ENCODE measurements around the gene S100A4. TPM values are rescaled to one million over a fixed set of nuclear protein-coding genes. Genes with fewer than 3 reads are reported as not detected.
A peak's percentile ranks its signal among the peaks of the same experiment; 100 is the strongest.
"Not testable (repeated sequence)": the region's sequence is repeated elsewhere in the genome, so short reads cannot be mapped to it uniquely, and the experiment has no call there.

The S100A4 gene
- total RNA-seq (10 to 100 TPM; 27.0 to 54.7 (median 47.3) TPM), polyA plus RNA-seq (100 to 1,000 TPM in 1 of 3 donors, 10 to 100 TPM in 2; 75.2 to 155 (median 83.6) TPM)
- long read RNA-seq, donor 1: 0 reads
- long read RNA-seq, donor 2, transcript S100A4-204 (3 exons, 600 nt): major isoform, 12 of 12 reads
- long read RNA-seq, donor 2, partial matches to known transcripts: 0 of 12 reads
- long read RNA-seq, donor 2, other reads (novel, unspliced or antisense): 0 of 12 reads

DNA sequence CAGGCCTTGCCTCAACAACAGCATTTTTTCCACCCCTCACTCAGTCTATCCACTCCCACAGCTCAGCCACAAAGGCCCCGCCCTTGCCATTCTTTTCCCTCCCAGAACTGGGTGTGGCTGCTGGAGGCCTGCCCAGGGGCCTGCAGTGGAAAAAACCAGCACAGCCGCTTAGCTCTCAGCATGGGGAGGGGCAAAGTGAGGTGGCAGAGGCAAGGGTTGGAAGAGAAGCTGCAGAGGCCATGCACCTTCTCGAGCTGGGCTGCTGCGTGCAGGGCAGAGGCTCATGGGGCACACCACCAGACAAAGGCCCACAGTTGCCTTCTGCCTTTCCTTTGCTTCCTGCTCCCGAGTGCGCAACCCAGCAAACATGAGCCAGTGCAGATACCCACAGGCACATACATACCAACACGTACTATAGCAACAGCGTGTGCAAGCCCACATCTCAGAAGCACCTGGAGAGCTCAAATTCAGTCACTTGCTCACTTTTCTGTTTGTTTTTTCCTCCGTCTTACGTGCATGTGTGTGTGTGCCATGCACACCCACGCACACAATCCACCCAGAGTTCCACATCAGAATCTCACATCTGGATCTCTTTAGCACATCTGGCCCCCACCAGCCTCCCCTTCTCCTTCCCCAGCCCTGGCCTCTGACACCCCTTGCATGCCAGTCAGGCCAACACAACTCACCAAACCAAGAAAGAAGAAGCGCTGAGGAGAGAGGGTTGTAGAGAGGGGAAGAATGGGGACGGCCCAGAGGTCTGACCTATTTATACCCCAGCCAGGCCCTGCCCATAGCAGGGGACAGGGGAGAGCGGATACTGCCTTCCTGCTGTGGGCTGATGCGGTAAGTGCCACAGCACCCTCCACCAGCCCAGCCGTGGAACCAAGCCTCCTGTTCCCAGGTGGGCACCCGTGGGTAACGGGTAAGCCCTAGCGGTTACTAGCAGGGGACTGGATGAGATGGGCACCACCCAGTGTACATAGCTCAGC, at the start of gene S100A4:
Gene S100A4 (minus strand): TSS at position 740 of the 989 bp plus-strand sequence. CDS start 1,012 bp downstream, outside the sequence.
- ATAC-seq (peak; percentile 71 to 88 (median 82)), DNase-seq (peak; percentile 92 to 93)
- WGBS, 3 donors: 38 to 49% (median 41%) methylated on average over 19 of the region's 19 CpGs
- Histone ChIP-seq H3K4me3 (peak within 1 kb of the TSS; percentile 60), H3K4me1 (peaks cover 17% of the 10 kb centered on the region), H3K27me3 (ENCODE audit: insufficient read depth in 3 of 3, low read length in 2 of 3) (no peaks in the 10 kb centered on the region), H3K9me3 (no peaks in the 10 kb centered on the region), H3K27ac (peak within 1 kb of the TSS; percentile 65), H3K36me3 (ENCODE audit: insufficient read depth in 1 of 2, low read depth in 1 of 2) (no peaks in the 10 kb centered on the region)
- intact Hi-C loops (cut with DNase I): no loop called here
- TF ChIP-seq, protein P1, sequence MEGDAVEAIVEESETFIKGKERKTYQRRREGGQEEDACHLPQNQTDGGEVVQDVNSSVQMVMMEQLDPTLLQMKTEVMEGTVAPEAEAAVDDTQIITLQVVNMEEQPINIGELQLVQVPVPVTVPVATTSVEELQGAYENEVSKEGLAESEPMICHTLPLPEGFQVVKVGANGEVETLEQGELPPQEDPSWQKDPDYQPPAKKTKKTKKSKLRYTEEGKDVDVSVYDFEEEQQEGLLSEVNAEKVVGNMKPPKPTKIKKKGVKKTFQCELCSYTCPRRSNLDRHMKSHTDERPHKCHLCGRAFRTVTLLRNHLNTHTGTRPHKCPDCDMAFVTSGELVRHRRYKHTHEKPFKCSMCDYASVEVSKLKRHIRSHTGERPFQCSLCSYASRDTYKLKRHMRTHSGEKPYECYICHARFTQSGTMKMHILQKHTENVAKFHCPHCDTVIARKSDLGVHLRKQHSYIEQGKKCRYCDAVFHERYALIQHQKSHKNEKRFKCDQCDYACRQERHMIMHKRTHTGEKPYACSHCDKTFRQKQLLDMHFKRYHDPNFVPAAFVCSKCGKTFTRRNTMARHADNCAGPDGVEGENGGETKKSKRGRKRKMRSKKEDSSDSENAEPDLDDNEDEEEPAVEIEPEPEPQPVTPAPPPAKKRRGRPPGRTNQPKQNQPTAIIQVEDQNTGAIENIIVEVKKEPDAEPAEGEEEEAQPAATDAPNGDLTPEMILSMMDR (IDR thresholded peaks at IDR 0.05): no peak

DNA sequence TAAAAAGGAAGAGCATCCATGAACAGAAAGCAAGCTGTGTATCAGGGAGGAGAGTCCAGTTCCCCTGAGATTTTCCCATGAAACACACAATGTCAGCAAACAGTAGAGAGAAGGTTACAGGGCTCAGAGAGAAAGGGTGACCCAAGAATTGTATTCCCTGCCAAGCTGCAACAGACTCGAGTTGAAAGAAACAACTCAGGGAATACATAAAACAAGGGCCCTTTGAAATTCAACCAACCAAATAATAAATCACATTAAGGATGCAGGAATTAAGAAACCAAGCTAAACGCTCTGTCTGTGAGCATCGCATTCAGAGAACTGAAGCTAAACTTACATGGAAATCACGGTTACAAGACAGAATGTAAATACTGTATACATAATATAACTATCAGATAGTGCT, 47.1 kb upstream of the S100A4 start:
- TF ChIP-seq, protein P1 (IDR thresholded peaks at IDR 0.05): no peak
- no peak overlapping the region for H3K4me3 ChIP-seq
- ATAC-seq (no peak), DNase-seq (no peak)
- H3K9me3 ChIP-seq: no peaks in the 10 kb centered on the region
- no peaks in the 10 kb centered on the region for H3K36me3 ChIP-seq (ENCODE audit: insufficient read depth in 1 of 2, low read depth in 1 of 2)
- intact Hi-C loops (cut with DNase I): no loop called here
- H3K4me1 ChIP-seq: no peaks in the 10 kb centered on the region
- no peaks in the 10 kb centered on the region for H3K27me3 ChIP-seq (ENCODE audit: insufficient read depth in 3 of 3, low read length in 2 of 3)
- H3K27ac ChIP-seq: no peak overlapping the region
- 53 to 57% (median 56%) methylated on average over 4 of the region's 4 CpGs for WGBS, 3 donors

DNA sequence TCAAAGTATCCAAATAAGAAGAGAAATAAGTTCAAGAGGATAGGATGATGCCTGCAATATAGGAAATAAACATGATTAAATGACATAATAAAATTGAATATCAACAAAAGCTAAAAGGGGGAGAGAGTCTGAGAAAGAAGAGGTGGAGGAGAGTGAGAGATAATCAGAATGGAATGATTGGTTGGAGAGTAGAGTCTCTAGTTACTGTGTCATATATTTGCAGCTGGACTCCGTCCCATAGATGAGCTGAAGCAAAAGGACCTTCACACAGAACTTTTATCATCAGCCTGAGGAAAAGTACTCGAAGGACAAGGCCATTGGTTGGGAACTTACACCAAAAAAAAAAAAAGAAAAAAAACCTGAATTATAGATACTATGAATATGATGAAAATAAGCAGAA, 42.9 kb upstream of the S100A4 start:
- H3K36me3 ChIP-seq (ENCODE audit: insufficient read depth in 1 of 2, low read depth in 1 of 2): no peaks in the 10 kb centered on the region
- TF ChIP-seq, protein P1 (IDR thresholded peaks at IDR 0.05): no peak
- no peaks in the 10 kb centered on the region for H3K4me1 ChIP-seq
- 81 to 87% (median 85%) methylated on average over 2 of the region's 2 CpGs for WGBS, 3 donors
- H3K9me3 ChIP-seq: no peaks in the 10 kb centered on the region
- H3K27me3 ChIP-seq (ENCODE audit: insufficient read depth in 3 of 3, low read length in 2 of 3): no peaks in the 10 kb centered on the region
- H3K4me3 ChIP-seq: no peak overlapping the region
- ATAC-seq: no peak
- H3K27ac ChIP-seq: no peak overlapping the region
- DNase-seq: no peak
- intact Hi-C loops (cut with DNase I): no loop called here

DNA sequence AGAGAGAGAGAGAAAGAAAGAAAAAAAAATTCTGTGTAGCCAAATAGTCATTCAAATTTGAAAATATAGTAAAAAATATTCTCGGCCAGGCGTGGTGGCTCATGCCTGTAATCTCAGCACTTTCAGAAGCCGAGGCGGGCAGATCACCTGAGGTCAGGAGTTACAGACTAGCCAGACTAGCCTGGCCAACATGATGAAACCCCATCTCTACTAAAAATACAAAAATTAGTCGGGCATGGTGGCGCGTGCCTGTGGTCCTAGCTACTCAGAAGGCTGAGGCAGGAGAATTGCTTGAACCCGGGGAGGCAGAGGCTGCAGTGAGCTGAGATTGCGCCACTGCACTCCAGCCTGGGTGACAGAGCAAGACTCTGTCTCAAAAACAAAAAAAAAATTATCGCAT, 42.4 kb upstream of the S100A4 start:
- ATAC-seq; DNase-seq; intact Hi-C loops (cut with DNase I); H3K36me3 ChIP-seq (ENCODE audit: insufficient read depth in 1 of 2, low read depth in 1 of 2); H3K27me3 ChIP-seq (ENCODE audit: insufficient read depth in 3 of 3, low read length in 2 of 3); H3K4me1 ChIP-seq; H3K4me3 ChIP-seq; H3K27ac ChIP-seq; H3K9me3 ChIP-seq: not testable (repeated sequence)
- WGBS, 3 donors: 85 to 95% (median 88%) methylated on average over 10 of the region's 10 CpGs

DNA sequence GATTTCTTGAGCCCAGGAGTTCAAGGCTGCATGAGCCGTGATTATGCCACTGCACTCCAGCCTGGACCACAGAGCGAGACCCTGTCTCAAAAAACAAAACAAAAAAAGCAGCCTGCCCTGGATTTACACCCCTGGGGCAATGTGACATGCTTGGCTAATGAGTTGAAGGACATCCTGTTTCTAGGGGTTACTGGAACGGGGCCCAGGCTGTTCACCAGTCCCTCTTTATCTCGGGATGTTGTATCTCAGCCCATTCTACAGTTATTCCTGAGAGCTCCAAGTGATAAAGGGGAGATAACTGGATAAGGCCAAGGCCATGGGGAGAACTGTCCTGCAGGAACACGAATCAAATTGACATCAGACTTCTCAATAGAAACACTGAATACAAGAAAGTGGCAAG, 41.7 kb upstream of the S100A4 start:
- DNase-seq (no peak), ATAC-seq (no peak)
- no peaks in the 10 kb centered on the region for H3K27me3 ChIP-seq (ENCODE audit: insufficient read depth in 3 of 3, low read length in 2 of 3)
- H3K36me3 ChIP-seq (ENCODE audit: insufficient read depth in 1 of 2, low read depth in 1 of 2): no peaks in the 10 kb centered on the region
- no peaks in the 10 kb centered on the region for H3K4me1 ChIP-seq
- intact Hi-C loops (cut with DNase I): no loop called here
- H3K27ac ChIP-seq: no peak overlapping the region
- no peaks in the 10 kb centered on the region for H3K9me3 ChIP-seq
- H3K4me3 ChIP-seq: no peak overlapping the region
- WGBS, 3 donors: 62 to 69% (median 67%) methylated on average over 5 of the region's 5 CpGs
- TF ChIP-seq, protein P1 (IDR thresholded peaks at IDR 0.05): no peak
